NCI-H524 treated with DMSO at 0.1 percent for 48 hours (cell line): ENCODE data around the gene SCN1B.

Source experiments
- DNase-seq: peaks from one replicate; lab custom pipeline; 2025; lab: John Stamatoyannopoulos, UW

Gene SCN1B

DNA sequence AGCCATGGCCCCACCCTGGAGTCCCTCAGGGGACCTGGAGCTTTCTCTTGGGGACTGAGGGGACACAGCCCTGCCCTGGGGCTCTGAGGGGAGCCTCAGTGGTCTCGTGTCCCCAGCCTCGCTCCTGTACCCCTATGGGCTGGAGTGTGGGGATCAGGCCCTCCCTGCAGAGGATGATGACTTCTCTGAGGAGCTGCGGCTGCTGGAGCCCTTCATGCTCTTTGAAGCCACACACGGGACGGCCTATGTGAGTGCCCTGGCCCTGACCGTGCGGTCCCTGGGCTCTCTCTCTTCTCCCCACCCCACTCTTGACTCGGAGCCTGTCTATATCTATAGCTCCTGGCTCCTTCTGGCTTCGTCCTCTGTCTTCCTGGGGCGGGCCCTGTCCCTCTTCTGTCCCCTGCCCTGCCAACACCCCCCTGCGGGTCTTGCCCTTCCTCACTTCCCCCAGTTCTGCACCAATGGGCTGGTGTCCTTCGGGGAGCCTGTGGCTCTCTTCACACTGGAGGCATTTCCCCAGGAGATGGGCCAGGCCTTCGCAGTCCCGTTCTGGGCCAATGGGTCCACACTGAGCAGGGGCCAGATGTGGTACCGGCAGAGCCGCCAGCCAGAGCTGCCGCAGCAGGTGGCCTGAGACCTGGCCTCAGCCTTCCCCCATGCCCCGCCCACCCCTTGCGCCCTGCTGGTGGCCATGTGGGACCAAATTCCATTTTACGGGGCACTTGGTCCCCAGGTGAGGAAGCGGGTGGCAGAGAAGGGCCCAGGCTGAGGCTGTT is 44.3 kb downstream of the SCN1B start:
- DNase-seq, result no peak

DNA sequence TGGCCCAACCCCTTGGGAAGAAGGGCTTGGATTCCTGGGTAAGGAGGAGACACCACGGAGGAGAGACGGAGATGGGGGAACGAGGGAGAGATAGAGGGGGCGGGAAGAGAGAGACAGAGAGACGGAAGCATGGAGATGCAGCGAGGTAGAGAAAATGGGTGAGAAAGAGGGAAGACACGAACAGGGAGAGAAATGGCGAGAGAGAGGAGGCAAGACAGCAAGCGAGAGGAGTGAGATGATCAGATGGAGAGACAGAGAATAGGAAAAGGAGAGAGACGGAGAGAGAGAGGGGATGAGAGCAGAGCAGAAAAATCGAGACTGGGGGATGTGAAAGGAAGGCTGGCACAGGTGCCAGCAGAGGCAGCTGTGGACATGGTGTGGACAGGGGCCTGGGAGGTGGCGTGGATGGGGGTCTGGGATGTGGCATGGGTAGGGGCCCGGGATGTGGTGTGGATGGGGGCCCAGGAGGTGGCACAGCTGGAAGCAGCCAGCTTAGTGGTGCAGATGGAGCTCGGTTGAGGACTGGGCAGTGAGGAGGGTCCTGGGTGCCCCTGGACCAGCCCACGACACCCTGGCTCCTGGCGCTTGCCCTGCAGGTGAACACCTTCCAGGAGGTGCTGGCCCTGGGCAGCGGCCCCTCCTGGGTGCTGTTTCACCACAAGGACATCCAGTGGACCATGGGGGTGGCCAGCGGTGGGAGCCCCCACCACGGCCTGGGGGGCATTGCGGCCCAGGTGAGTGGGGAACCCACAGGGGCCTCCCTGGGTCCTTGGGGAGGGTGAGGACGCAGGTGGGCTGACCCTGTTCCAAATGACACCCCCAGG is 45.1 kb downstream of the SCN1B start:
- no peak for DNase-seq

DNA sequence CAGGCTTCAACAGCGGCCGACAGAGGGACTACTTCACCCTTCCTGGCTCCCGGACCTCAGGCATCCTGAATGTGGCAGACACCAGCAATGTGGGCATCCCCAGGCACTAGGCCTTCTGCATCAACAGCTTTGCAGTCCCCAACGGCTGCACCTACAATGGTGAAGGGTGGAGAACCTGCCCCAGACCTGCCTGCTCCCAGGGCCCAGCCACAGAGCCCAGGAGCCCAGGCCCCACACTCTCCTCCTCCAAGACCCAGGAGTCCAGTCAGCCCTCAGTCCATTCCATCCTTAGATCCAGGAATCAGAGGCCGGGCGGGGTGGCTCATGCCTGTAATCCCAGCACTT is 45.7 kb downstream of the SCN1B start:
- DNase-seq, result no peak

DNA sequence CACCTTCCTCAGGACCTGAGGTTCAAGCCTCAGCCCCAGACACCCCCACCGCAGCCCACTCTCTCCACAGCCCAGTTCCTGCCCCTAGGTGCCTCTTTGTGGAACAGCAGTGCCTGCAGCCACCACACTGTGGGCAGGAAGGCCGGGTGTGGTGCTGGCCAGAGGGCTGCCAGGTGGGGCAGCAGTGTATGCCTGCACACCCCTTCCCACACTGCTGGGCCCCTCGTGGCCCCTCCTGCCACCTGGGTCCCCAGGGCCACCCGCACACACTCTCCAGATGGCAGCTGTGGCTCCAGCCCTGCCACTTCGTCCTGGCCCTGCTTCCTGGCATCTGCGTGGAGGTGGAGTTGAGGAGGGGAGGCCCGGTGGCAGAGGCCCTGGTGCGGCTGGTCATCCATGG is 46.4 kb downstream of the SCN1B start:
- peak; percentile 33 for DNase-seq

DNA sequence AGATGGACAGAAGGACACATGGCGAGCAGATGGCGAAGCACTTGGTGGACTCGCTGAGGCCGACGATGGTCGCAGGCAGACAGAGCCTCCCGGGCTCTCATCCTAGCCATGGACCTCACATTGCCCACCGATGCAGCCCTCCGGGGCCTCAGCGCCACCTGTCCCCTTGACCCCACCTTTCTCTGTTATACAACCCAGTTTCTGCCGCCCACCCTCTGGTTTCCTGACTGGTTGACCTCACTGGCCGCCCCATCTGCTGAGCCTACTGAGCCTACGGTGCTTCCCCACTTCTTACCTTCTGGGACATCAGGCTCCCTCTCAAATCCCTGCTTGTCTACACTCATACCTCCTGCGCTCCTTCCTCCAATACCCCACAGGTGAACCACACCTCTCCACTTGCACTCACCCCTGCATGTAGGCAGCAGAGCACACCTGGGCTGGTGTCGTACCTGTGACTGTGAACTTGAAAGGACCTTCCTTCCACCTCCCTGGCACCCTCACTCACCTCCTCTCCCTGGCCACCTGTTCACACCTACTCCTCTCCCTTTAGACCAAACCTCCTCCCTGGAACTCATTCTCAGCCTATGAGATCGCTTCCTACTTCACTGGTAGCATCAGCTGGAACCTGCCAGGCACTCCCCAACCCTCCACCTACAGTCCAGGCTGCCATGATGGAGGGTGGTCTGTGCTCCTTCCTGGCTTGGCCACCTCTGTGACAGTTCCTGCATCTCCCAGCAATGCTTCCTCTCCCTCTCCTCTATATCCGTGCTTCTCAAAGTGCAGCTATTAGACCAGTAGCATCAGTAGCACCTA is 47.3 kb downstream of the SCN1B start:
- no peak for DNase-seq

DNA sequence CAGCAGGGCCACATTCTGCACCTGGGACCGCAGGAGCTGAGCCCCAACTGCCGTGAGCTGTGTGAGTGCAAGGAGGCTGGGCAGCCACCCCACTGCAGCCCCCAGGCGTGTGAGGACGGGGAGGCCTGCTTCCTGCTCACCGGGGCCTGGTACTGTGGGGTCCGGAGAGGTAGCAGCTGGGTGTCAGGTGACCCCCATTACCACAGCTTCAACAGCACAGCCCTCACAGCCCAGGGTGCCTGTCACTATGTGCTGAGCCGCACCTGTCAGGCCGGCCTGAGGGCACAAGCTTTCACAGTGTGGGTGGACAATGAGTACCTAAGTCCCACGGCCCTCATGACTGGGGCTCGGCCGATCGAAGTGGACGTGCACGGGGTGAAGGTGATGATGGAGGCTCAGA is 49.6 kb downstream of the SCN1B start:
- no peak for DNase-seq

DNA sequence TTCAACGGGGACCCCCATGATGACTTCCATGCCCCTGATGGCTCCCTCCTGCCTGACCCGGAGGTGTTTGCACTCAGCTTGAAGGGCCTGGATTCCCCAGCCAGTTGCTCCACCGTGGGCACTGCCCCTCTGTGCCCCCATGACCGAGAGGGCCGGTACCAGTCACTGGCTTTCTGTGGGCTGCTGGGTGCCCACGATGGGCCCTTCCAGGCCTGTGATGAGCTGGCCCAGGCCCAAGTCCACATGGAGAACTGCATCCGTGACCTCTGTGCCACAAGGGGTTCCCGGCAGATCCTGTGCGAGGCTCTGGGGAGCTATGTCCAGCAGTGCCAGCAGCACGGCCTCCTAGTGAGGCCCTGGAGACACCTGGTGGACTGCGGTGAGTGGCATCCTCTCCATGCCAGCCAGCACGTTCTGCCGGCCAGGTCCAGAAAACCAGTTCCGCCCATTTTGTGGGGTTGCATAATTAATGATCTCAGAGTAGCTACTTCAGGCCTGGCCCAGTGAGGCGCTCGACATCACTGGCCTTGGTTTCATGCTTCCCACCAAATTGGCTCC is 50.4 kb downstream of the SCN1B start:
- no peak for DNase-seq

DNA sequence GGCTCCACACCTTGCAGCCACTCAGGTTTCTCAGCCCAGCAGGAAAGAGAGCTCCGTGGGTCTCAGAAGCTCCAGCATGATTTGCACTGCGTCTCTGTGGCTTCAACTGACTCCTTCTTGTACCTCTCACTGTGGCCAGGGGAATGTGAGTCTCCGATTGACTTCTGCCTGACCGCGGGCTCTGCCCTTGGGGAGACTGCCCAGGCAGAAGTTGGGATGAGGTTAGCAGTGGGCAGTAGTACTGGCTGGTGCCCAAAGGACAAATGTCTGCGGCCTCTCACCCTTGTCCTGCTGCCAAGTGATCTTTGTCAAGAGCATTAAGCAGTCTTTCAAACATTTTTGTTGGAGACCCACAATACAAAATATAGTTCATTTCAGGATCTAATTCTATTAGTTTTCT is 50.9 kb downstream of the SCN1B start:
- DNase-seq, result no peak

DNA sequence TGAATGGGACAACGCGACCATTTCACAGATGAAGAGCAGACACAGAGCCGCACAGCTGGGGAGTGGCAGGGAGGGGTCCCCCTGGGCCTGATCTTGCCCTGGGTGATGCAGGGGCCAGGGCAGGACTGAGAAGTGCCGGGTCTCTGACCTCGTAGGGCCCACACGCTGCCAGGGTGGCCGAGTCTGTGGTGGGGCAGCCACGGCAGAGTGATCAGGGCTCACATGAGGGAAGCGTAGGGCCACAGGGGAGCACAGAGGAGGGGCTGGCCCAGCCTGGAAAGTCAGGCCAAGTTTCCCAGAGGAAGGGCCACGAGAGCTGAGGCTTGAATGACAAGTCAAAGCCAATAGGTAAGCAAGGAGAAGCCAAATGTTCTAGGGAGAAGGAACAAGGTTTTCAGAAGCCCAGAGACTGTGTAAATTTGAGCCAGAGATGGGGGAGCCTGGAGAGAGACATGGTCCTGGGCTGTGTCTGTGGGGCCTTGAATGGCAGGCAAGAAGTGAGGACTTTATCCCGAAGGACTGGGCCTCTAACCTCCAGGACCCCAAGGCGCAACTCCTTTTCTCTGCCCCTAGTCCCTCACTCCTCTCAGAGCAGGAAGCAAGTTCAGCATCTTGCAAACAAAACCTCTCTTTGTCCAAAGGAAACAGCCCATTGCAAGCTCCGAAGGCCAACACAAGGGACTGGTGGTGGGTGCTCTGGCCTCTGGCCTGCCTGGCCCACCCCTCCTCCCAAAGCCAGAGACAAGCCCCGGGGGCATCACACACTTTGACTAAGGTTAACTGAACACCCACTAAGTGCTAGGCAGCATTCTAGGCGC is 53.6 kb downstream of the SCN1B start:
- no peak for DNase-seq

DNA sequence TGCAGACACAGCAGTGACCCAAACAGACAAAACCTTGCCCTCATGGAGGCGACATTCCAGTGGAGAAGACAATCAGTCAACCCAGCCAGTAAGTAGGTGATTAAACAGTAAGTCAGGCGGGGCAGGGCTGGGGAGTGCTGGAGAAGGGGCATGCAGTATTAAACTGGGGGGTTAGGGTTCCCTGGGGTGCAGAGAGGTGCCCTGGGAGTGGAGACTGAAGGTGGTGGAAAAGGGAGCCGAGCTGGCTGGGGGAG is 54.2 kb downstream of the SCN1B start:
- no peak for DNase-seq

DNA sequence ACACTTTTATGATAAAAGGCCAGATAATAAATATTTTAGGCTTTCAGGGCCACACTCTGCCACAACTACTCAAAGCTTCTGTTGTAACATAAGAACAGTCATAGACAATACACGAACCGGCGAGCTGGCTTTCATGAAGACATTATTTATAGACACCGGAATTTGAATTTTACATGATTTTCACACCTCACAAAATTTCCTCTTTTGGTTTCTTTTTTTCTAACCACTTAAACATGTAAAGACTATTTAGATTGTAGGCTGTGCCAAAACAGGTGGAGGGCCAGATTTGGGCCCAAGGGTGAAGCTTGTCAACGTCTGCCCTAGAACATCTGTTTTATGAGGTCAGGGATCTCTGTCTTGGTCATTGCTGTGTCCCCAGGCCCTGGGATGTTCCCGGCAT is 55.7 kb downstream of the SCN1B start:
- no peak for DNase-seq

DNA sequence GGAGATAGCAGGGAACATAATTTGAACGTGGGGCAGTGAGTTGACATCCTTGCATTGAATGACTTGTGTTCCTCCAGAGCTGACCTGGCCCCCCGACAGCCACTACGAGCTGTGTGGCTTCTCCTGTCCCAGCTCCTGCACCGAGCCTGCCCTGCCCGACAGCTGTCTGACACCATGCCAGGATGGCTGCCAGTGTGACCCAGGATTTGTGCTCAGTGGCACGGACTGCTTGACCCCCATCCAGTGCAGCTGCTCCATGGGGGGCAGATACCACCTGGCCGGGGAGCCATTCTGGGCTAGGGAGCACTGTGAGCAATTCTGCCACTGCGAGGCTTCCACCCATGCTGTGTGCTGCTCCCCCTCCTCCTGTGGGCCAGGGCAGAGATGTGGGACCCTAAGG is 56.2 kb downstream of the SCN1B start:
- DNase-seq, result no peak

DNA sequence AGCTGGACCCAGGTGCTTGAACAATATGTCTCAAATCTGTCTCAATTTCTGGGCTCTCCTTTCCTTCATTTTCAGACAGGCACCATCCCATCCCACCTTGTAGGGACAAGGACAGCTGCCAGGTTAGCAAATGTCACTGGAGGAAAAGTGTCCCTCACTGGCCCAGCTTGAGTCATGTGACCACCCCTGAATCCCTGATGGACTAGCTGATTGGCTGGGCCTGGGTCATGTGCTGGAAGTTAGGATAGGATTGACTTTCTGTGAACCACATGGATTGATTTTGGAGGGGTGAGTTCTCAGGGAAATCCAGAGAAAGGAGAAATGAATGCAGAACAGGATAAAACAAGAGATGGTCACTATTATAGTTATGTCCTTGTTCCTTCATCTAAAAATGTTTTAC is 57.1 kb downstream of the SCN1B start:
- no peak for DNase-seq

DNA sequence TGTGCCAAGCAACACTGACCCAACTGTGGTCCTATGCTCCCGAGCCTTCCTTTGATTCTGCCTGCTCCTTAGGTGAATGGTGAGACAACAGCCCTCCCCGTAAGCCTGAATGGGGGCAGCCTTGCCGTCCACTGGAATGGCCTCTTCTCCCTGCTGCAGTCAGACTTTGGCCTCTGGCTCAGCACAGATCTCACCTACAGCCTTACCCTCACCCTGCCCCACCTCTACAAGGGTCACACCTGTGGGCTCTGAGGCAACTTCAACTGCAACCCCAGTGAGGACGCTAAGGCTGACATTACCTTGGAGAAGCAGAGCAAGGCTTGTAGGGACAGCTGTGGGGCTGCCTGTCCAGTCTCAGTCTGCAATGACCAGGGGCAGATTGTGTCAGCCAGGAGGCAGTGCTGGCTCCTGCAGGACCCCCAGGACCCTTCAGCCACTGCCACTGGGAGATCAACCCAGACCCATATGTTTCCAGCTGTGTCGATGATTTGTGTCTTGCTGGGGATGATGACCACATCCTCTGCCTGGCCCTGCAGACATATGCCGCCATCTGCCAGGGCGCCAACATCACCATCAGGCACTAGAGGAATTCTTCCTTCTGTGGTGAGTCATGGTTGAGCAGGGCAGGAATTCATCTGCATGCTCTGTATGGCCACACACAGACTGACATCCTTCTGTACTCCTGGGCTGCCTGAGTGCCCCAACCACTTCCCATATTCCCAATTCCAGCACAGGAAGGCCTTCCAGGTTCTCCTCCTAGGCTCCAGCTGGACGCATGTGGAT is 58.1 kb downstream of the SCN1B start:
- DNase-seq, result peak; percentile 21

DNA sequence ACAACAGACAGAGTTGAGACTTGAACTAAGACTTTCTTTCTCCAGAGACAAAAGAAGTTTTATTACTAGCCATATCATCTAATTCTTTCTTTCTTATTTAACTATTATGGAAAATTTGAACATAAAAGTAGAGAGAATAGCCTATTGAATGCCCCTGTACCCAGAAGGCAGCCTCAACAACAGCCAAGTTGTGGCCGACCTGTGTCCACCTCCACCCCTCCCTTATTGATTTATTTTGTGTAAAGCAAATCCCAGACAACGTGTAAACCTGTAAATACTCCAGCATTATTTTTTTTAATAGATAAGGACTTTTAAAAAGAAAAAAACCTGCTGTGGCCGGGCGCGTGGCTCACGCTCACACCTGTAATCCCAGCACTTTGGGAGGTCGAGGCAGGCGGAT is 59.3 kb downstream of the SCN1B start:
- DNase-seq, result no peak
